Mesothelial cell of epicardium (in vitro differentiated cells): ENCODE data around the gene CACUL1. TPM values are rescaled to one million over a fixed set of nuclear protein-coding genes. Genes with fewer than 3 reads are reported as not detected.
A peak's percentile ranks its signal among the peaks of the same experiment; 100 is the strongest.
"Not testable (repeated sequence)": the region's sequence is repeated elsewhere in the genome, so short reads cannot be mapped to it uniquely, and the experiment has no call there.

ENCODE experiments used
- DNase-seq, 2 experiments: peaks; one replicate each; pipeline ENCODE4 v3.0.0; 2021; ENCODE audit warnings: low spot score in 2 of 2; ENCODE audit not compliant: unreplicated experiment in 2 of 2
- H3K27ac Mint-ChIP-seq: 2 replicates; pipeline ENCODE4 v1.8.0; 2021; ENCODE audit warnings: mixed read lengths
- H3K27me3 Mint-ChIP-seq: 2 replicates; pipeline ENCODE4 v1.8.0; 2021; ENCODE audit warnings: low read depth, mixed read lengths
- H3K36me3 Mint-ChIP-seq: 2 replicates; pipeline ENCODE4 v1.8.0; 2021; ENCODE audit warnings: mixed read lengths
- H3K4me1 Mint-ChIP-seq: 2 replicates; pipeline ENCODE4 v1.8.0; 2021; ENCODE audit warnings: mixed read lengths
- H3K4me3 Mint-ChIP-seq: 2 replicates; pipeline ENCODE4 v1.8.0; 2021; ENCODE audit warnings: mild to moderate bottlenecking, moderate library complexity, mixed read lengths
- H3K9me3 Mint-ChIP-seq: 2 replicates; pipeline ENCODE4 v1.8.0; 2021; ENCODE audit warnings: mixed read lengths
- CTCF ChIP-seq: fragments of 200-600 bp; sonication (generic); IDR thresholded peaks from one replicate; pipeline ENCODE4 v1.5.0; 2021; ENCODE audit warnings: antibody characterized with exemption; ENCODE audit not compliant: unreplicated experiment
- total RNA-seq: library from RNA; stranded (reverse); gene quantifications from 3 replicates; pipeline ENCODE4 v1.2.1, GENCODE V29; 2021

CACUL1 gene
- total RNA-seq, 1 donor from 2014 or later, result 63.9 TPM

- Mint-ChIP-seq H3K4me3 (no peak overlapping the region), H3K36me3 (no peaks in the 10 kb centered on the region), H3K27ac (no peak overlapping the region), H3K4me1 (no peaks in the 10 kb centered on the region), H3K9me3 (no peaks in the 10 kb centered on the region), H3K27me3 (peaks cover 17% of the 10 kb centered on the region)
- no peak for TF ChIP-seq CTCF
- DNase-seq, result no peak
Observed at GRCh38 chr10:118783776-118784545, 29.2 kb upstream of the CACUL1 start.

DNA sequence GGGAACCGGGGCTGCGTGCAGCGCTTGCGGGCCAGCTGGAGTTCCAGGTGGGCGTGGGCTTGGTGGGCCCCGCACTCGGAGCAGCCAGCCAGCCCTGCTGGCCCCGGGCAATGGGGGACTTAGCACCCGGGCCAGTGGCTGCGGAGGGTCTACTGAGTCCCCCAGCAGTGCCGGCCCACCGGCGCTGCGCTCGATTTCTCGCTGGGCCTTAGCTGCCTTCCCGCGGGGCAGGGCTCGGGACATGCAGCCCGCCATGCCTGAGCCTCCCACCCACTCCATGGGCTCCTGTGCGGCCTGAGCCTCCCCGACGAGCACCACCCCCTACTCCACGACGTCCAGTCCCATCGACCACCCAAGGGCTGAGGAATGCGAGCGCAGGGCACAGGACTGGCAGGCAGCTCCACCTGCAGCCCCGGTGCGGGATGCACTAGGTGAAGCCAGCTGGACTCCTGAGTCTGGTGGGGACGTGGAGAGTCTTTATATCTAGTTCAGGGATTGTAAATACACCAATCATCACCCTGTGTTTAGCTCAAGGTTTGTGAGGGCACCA is 28.2 kb upstream of the CACUL1 start:
- H3K27me3 Mint-ChIP-seq, H3K4me1 Mint-ChIP-seq, H3K27ac Mint-ChIP-seq, H3K9me3 Mint-ChIP-seq, H3K36me3 Mint-ChIP-seq, DNase-seq, H3K4me3 Mint-ChIP-seq: not testable (repeated sequence)

DNA sequence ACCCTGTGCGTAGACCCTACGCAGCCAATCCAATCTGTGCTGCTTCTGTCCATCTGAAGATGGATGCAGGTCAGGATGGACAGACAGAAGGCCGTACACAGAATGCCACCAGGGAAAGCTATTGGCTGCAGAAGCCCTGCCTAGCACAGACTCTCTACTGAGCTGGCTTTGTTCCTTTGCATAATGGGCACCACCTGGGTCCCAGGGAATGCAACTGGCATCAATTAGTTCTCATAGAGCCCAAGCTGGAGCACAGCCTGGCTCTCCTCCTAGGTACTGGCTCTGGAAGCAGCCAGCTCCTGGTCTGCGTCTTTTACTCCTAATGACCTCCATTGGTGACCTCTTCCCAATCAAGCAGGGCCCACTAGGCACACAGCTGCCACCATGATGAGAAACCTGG is 26.8 kb upstream of the CACUL1 start:
- Mint-ChIP-seq H3K27me3 (no peaks in the 10 kb centered on the region), H3K9me3 (peaks cover 10% of the 10 kb centered on the region), H3K27ac (no peak overlapping the region), H3K4me3 (no peak overlapping the region), H3K4me1 (no peaks in the 10 kb centered on the region), H3K36me3 (peaks cover 2% of the 10 kb centered on the region)
- no peak for TF ChIP-seq CTCF
- DNase-seq, result peak in 1 of 2 experiments; percentile 13

DNA sequence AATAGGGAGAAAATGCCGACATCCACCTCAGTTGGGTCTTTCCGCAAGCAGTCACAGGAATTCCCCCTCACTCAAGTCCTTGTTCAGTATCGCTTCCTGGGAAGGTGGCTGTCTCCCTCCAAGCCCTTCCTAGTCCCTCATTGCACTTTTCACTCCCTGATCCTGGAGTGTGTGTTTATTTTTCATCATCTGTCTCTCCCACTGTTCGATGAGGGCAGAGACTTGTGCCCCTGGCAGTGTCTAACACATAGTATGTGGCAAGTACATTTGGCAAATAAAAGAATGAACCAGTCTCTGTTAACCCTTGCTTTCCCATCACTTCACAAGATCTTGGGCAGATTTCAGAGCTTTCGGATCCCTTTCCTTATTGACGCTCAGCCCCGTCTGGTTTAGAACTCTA is 24.0 kb upstream of the CACUL1 start:
- peaks cover 21% of the 10 kb centered on the region for H3K9me3 Mint-ChIP-seq
- no peaks in the 10 kb centered on the region for H3K4me1 Mint-ChIP-seq
- DNase-seq, result peak in 1 of 2 experiments; percentile 16
- H3K36me3 Mint-ChIP-seq, result peaks cover 2% of the 10 kb centered on the region
- no peak for TF ChIP-seq CTCF
- H3K27me3 Mint-ChIP-seq, result no peaks in the 10 kb centered on the region
- H3K4me3 Mint-ChIP-seq, result no peak overlapping the region
- H3K27ac Mint-ChIP-seq, result no peak overlapping the region

DNA sequence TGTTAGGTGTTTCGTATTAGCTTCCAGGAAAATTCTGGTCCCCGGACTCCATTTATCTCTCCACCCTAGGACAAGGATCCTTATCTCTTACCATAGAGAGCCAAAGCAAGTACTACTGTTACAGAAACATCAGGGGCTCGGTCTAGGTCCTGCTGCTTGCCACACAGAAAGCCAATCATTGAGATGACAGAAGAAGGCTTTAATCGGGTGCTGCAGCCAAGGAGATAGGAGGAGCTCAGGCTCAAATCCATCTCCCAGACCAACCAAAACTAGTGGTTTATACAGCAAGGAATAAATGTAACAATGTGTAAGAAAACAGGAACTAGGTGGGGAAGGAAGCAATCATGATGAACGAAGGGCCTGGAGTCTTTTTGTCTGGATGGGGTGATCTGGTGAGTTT is 22.2 kb upstream of the CACUL1 start:
- no peak for TF ChIP-seq CTCF
- peaks cover 21% of the 10 kb centered on the region for H3K9me3 Mint-ChIP-seq
- no peaks in the 10 kb centered on the region for H3K27me3 Mint-ChIP-seq
- no peak overlapping the region for H3K4me3 Mint-ChIP-seq
- peaks cover 2% of the 10 kb centered on the region for H3K36me3 Mint-ChIP-seq
- H3K4me1 Mint-ChIP-seq, result no peaks in the 10 kb centered on the region
- DNase-seq, result peak in 1 of 2 experiments; percentile 7
- H3K27ac Mint-ChIP-seq, result no peak overlapping the region

DNA sequence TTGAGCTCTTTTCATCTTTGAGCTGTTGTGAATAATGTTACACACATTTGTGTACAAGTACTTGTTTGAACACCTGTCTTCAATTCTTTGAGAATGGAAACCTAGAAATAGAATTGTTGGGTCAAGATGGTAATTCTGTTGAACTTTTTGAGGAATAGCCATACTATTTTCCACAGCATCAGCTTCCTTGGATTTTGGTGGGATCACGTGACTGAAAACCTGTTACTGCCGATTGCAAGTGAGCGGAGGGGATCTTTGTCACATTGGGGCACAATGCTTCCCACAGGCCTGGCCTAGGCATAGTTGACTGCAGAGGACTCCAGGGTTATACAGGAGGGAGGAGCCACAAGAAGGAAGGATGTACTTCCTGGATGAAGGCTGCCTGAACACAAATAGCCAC is 21.3 kb upstream of the CACUL1 start:
- Mint-ChIP-seq H3K4me3 (no peak overlapping the region), H3K9me3 (peaks cover 21% of the 10 kb centered on the region), H3K36me3 (peaks cover 2% of the 10 kb centered on the region), H3K27me3 (no peaks in the 10 kb centered on the region), H3K4me1 (no peaks in the 10 kb centered on the region), H3K27ac (no peak overlapping the region)
- TF ChIP-seq CTCF, result no peak
- no peak for DNase-seq
